HG03139 (cell line): ENCODE results near the gene SLC45A1.

Source experiments
- ATAC-seq: cut with Tn5 transposase; IDR thresholded peaks from one replicate; pipeline ENCODE4 v1.9.1; 2021; ENCODE audit not compliant: unreplicated experiment

Gene SLC45A1

DNA sequence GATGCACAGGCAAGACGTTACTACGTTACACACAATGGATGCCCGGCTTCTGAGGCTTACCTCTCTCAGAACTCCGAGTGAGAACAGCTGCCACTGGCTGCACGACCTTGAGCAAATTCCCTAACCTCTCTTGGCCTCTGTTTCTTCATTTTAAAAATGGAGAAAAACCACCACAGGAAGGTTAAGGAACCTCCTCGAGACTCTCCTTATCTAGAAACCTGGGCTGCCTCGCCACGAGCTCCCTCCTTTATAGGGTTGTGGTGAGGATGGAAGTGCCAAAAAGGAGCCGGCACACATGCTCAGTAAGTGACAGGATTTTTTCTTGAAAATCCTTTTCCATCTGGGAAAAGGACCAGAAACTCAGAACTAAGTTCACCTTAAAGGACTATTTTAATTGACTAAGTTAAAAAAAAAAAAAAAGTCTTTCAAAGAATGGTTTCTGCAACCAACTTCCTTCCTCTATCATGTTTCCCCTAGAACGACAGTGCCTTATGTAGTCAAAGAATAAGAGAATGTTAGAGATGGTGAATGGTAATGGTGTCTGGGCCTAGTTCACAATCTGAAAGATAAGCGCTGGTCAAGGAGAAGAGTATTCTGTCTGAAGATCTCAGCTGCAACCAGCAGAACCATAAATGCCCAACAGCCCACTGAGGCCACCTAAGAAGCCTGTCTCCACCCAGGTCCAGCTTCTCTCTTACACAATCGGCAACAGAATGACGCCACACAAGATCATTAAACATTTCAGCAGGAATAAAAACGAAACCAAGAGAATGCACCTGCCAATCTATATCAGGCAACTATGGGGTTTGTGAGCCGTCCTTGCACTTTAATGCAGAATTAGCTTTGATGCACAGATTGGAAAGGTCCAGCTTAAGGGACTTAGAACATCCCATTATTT is 64.9 kb downstream of the SLC45A1 start:
- ATAC-seq: no peak

GRCh38 chr1:8384088-8384487 is 66.2 kb downstream of the SLC45A1 start:
- ATAC-seq: no peak

DNA sequence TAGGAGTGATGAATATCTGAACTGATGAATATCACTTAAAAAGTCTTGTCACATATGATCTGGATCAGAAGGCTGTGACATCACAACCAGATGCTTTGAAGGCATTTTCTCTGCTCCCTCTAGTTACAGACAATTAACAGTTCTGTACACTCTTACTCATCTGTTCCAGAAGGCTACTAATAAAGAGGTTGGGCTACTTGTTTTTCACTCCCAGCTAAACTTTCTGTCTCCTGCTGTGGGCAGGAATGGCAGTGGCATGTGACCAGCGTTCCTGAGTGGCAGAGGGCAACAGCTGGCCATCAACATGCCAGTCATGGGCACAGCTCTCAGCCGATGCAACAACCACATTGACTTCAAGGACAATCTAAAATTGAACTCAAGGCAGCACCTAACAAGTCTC is 66.7 kb downstream of the SLC45A1 start:
- no peak for ATAC-seq

DNA sequence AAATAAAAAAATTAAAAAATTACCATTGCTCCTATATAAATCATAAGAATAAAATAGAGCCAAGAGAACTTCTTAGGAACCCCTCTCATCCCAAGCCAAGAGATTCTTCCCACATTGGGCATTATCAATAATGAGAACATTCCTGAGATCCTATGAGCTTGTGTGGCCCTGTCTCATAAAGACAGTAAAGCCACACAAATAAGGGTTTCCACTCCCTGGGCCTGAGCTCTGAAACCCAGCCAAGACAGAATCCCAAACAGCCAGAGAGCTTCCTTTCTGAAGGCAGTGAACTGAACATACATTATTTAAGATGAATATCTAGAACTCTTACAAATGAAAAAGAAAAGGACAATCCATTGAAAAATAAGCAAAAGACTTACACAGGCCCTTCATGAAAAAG is 68.3 kb downstream of the SLC45A1 start:
- ATAC-seq: no peak

- ATAC-seq: no peak
Measured at GRCh38 chr1:8388732-8389562, 71.0 kb downstream of the SLC45A1 start.

GRCh38 chr1:8389958-8390535 is 72.1 kb downstream of the SLC45A1 start:
- no peak for ATAC-seq

GRCh38 chr1:8390707-8391106 is 72.8 kb downstream of the SLC45A1 start:
- no peak for ATAC-seq

GRCh38 chr1:8392522-8392921 is 74.6 kb downstream of the SLC45A1 start:
- no peak for ATAC-seq
